ENCODE results near the gene TLR3.
A peak's percentile ranks its signal among the peaks of the same experiment; 100 is the strongest.

TLR3 gene

DNA sequence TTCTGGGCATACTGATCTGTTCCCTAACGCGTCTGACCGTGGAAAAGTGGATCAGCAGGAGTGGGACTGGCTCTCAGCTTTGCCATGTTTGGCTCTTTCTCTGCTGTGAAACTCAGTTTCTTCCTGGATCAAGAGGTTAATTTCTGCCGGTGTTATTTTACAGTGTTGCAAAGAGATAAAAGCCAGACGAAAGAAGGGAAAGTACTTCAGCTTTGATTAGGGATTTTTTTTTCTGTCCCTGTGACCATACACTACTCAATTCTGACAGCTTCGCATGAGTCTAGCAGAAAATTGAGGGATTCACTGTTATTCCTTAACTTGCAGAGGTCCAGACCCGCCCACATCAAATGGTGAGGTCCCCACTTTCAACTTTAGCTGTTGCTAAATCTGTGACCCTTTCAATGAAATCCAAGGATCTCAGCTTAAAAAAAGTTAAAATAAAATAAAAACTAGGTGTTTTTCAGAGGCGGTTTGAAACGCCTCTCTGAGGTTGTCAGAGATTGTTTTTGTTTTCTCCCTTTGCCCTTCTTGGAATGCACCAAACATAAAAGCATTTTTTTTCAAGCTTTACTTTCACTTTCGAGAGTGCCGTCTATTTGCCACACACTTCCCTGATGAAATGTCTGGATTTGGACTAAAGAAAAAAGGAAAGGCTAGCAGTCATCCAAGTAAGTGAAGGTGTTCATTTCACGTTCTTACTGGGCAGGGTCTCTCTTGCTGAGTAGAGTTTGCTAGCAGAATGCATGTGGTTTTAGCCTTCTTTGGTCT, at the start of gene TLR3:
Gene TLR3, plus strand, starts transcription at position 576 of the 768 bp plus-strand sequence. CDS start 7,464 bp downstream, outside the sequence.
- H3K4me3 ChIP-seq (ENCODE audit: low read depth, low read length) = peak within 1 kb of the TSS; percentile 48
- in situ Hi-C loops (cut with HindIII; ENCODE audit: low sequenced_read_pairs) = no loop called here
- TF ChIP-seq, protein P1, sequence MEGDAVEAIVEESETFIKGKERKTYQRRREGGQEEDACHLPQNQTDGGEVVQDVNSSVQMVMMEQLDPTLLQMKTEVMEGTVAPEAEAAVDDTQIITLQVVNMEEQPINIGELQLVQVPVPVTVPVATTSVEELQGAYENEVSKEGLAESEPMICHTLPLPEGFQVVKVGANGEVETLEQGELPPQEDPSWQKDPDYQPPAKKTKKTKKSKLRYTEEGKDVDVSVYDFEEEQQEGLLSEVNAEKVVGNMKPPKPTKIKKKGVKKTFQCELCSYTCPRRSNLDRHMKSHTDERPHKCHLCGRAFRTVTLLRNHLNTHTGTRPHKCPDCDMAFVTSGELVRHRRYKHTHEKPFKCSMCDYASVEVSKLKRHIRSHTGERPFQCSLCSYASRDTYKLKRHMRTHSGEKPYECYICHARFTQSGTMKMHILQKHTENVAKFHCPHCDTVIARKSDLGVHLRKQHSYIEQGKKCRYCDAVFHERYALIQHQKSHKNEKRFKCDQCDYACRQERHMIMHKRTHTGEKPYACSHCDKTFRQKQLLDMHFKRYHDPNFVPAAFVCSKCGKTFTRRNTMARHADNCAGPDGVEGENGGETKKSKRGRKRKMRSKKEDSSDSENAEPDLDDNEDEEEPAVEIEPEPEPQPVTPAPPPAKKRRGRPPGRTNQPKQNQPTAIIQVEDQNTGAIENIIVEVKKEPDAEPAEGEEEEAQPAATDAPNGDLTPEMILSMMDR (IDR thresholded peaks at IDR 0.05; ENCODE audit: low read depth, low read length, missing control alignments) = no peak
- DNase-seq (ENCODE audit: low read depth) = peak; percentile 8

DNA sequence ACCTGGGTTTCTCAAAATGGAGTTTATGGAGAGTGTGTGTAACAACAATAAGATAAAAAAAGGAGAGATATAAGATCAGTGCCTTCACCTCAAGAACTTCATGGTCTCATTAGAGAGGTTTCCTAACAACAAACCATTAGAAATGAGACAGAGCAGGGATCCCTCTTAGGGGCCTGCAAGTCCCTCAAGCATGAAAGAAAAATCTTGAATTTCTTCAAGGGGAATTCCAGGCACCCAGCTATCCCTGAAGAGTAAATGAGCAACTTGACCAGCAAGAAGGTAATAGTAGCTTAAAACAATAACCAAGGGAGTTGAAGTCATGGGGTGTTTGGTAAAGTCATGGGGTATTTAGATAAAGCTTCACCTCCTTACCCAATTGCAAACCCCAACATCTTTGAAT, 49.7 kb upstream of the TLR3 start:
- DNase-seq (ENCODE audit: low read depth) = no peak
- TF ChIP-seq, protein P1 (IDR thresholded peaks at IDR 0.05; ENCODE audit: low read depth, low read length, missing control alignments) = no peak
- H3K4me3 ChIP-seq (ENCODE audit: low read depth, low read length) = no peak overlapping the region
- in situ Hi-C loops (cut with HindIII; ENCODE audit: low sequenced_read_pairs) = loop anchor here (5.0 kb wide), 1 partner anchor 97 kb away; no protein-coding TSS in a partner anchor

DNA sequence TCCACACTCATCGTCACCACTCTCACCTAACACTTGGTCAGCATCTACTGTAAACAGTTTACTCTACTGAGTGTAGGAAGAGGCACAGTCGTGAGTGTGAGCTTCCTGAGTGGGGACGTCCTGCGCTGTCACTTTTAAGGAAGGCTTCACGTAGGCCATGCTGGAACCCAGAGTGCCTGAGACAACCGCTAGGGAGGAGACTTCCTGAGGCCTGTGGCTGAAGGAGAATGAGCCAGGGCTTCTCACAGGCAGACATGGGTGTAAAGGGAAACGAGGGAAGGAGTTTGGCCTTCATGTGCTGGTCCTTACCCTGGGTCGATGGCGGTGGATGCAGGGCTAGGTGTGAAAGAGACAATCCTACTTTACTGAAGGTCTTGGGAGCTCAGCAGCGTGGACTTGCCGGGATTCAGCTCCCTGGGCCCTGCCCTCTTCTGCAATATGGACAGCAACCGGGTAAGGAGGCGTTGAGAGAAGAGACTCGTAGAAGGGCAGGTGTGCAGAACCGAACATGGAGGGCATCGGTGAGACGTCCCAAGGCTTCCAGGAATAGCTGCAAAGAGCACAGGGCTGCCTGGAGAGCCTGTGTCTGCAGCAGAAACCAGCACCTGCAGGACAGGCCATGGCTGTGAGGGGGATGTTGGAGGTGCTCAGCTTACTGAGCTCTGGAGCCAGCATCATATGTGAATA, 48.7 kb upstream of the TLR3 start:
- in situ Hi-C loops (cut with HindIII; ENCODE audit: low sequenced_read_pairs) = loop anchor here (10.0 kb wide), 1 partner anchor 375 kb away; no protein-coding TSS in a partner anchor
- TF ChIP-seq, protein P1 (IDR thresholded peaks at IDR 0.05; ENCODE audit: low read depth, low read length, missing control alignments) = no peak
- H3K4me3 ChIP-seq (ENCODE audit: low read depth, low read length) = no peak overlapping the region
- no peak for DNase-seq (ENCODE audit: low read depth)

DNA sequence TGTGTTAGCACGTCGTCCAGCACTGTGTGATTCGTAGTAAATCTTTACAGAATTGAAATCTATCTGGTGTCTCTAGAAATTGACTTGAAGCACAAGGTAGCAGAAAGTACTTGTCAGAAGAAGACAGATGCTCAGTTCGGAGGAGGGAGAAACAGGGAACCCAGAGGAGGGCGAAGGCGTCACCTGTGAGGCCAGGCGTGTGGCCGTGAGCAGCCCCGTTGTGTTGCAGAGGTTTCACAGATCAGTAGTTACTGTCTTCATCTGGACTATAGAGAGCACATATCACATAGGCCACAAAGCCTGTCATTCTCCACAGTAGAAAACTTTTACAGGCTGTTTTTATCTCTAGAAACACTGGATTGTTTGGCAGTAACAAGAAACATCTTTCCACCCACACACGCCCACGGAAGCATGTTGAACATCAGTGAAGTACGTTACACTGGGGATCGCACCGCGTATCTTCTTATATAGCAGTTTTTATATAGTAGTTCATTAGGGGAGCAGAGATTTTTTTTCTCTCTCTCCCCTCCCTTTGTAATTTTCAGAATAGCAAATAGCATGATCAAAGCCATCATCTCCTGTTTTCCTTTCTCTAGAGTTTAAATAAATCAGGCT, 48.1 kb upstream of the TLR3 start:
- in situ Hi-C loops (cut with HindIII; ENCODE audit: low sequenced_read_pairs) = loop anchor here (10.0 kb wide), 1 partner anchor 376 kb away; no protein-coding TSS in a partner anchor
- no peak for DNase-seq (ENCODE audit: low read depth)
- no peak overlapping the region for H3K4me3 ChIP-seq (ENCODE audit: low read depth, low read length)
- TF ChIP-seq, protein P1 (IDR thresholded peaks at IDR 0.05; ENCODE audit: low read depth, low read length, missing control alignments) = no peak

DNA sequence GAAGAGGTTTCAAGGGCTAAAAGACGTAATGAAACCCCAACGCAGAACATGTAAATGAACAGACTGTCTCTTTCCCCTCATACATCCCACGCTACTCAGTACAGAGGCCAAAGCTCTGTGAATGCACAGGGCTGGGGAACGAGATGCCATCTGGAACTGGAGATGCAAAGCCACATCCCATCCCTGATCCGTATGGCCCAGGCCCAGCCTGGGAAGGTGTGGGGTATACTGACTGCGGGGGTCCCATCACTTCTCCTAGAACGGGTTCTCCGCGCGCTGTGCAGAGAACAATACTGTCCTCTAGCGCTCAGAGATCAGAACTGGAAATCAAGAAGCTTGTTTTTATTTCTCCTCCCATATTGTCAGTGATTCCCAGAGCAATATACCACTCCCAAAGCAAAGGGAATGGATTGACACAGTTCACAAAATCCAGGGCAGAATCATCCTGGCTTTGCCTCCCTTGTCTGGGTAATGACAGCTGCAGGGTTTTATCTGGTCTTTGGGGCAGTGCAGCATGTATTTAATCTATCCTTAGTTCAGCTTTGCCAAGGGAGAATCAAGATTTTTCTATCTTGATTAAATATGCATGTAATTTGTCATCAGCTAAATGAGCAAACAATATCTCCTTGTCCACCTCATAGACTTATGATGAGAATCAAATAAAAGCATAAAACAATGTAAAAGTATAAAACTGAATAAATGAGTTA, 47.3 kb upstream of the TLR3 start:
- in situ Hi-C loops (cut with HindIII; ENCODE audit: low sequenced_read_pairs) = loop anchor here (10.0 kb wide), 1 partner anchor 377 kb away; no protein-coding TSS in a partner anchor
- DNase-seq (ENCODE audit: low read depth) = peak; percentile 51
- no peak overlapping the region for H3K4me3 ChIP-seq (ENCODE audit: low read depth, low read length)
- TF ChIP-seq, protein P1 (IDR thresholded peaks at IDR 0.05; ENCODE audit: low read depth, low read length, missing control alignments) = peak; percentile 98

DNA sequence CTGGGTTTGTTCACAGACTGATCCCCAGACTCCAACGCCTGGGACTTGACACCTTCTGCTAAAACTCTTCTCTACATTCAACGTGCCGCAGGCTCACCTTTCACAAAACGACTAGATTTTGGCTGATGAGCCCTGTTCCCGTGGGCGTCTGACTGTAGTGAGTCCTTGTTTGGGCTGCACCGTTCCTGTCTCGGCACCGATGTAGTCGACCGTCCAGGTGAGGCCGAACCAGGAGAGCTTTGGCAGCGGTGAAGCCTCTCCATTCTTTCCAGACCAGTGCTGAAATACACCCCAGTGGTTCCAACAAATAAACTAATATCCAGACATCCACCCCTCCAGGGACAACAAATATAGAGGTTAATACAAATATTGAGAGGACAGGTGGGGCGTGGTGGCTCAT, 45.0 kb upstream of the TLR3 start:
- no peak for DNase-seq (ENCODE audit: low read depth)
- no peak overlapping the region for H3K4me3 ChIP-seq (ENCODE audit: low read depth, low read length)
- in situ Hi-C loops (cut with HindIII; ENCODE audit: low sequenced_read_pairs) = loop anchor here (10.0 kb wide), 1 partner anchor 379 kb away; no protein-coding TSS in a partner anchor
- TF ChIP-seq, protein P1 (IDR thresholded peaks at IDR 0.05; ENCODE audit: low read depth, low read length, missing control alignments) = no peak

All from astrocyte of the cerebellum (primary cell).